ENCODE results near the gene PSMC3.
A peak's percentile ranks its signal among the peaks of the same experiment; 100 is the strongest.

The PSMC3 gene

DNA sequence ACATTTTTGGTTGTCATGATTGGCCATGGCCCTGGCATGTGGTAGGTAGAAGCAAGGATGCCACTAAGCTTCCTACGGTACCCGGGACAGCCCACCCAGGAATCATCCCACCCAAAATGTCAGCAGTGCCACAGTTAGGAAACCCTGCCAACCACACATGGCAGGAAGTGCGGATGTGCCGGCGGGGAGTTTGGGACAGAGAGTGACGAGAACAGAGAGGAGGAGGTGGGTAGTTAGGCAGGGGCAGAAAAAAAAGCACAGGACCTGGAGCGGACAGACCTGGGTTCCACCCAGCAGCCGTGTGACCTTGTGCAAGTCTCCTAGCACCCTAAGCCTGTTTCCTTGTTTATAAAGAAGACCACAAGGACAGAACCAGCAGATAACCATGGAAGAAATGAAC is 51.2 kb downstream of the PSMC3 start:
- no peak for DNase-seq

DNA sequence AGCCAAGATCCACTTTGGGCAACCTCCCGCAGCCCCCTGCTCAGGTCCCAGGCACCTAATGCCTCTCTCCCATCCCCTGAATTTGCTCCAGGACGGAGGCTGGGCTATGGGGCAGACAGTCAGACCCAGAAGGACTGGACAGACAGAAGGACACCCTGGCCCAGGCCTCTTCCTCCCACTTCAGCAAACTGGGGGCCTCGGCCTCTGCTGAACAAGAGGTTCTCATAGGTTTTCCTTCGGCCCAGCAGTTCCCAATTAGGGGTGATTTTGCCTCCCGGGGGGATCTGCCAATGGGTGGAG is 51.6 kb downstream of the PSMC3 start:
- DNase-seq = no peak

DNA sequence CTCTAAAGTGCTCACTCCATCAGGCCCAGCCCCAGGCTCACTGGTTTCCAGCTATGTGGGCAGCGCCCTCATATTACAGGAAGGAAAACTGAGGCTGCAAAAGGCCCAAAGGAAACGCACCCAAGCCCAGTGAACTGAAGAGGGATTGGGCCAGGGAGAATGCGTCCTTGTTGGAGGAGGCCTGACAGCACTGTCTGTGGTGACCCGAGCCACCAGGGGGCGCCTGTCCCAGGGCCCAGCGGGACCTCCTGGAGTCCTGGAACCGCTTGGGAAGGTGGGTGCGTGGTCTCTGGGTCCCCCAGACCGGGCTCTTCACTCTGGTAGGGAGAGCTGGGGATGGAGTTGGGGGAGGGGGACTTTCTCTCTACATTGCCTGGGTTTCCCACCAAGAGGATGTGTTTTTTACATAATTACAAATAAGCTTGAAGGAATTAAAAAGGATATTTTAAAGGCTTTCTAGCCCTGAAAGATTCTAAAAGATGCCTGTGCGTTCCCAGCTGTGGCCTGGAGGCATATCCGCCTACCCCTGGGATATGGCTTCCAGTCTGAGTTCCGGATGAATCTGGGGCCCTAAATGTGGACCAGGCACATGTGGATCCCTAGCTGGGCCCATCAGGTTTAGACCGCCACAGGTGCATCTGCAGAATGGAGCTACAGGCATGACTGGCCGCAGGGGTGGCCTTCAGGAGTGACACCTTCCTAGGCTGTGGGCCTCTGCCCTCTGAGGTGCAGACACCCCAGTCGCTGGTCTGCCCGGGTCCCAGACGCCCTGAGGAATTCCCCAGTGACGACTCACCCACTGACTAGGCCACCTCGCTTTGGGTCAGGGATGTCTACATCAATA is 52.1 kb downstream of the PSMC3 start:
- DNase-seq = peak; percentile 73 to 87

DNA sequence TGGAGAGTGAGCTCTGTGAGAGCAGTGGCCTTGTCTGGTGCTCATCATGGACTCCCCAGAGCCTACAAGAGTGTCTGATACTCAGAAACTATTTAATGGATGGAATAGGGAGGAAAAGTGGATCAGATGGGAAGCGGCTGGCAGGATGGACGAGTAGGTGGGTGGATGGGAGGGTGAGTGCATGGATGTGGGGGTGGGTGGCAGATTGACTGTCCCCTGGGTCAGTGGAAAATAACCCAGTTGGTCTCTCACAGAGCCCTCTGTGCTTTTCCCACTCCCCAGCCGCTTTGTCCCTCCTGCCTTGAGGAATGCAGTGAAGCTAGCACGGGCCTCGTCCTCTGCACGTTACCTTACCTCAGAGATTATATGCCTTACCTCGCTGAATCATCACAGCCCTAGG is 53.8 kb downstream of the PSMC3 start:
- DNase-seq = no peak

DNA sequence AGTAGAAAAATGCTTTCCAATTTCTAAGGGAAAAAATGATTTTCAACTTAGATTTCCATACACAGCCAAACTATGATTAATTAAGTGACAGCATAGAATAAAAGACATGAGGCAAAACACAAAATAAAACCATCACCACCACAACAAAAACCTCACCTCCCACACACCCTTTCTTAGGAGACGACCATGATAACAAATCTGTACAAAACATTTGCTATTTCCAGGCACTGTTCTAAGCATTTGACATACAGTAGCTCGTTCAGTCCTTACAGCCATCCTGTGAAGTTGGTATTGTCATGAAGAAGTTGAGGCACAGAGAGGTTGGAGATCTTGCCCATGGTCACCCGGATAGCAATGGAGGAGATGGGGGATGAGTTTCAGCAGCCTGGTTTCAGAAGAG is 56.6 kb downstream of the PSMC3 start:
- no peak for DNase-seq

All from stimulated activated CD4-positive, alpha-beta T cell treated with anti-CD3 and anti-CD28 coated beads, Interleukin-4, amount 100 ng/mL, for 4 hours (primary cell).